HG02852 (cell line): Measurements from ENCODE around the gene ZNF521.
"Not testable (repeated sequence)": the region's sequence is repeated elsewhere in the genome, so short reads cannot be mapped to it uniquely, and the experiment has no call there.

Experiments
- ATAC-seq: cut with Tn5 transposase; IDR thresholded peaks from one replicate; pipeline ENCODE4 v1.9.1; 2021; ENCODE audit warnings: mild to moderate bottlenecking, moderate library complexity; ENCODE audit not compliant: unreplicated experiment

ZNF521 gene

DNA sequence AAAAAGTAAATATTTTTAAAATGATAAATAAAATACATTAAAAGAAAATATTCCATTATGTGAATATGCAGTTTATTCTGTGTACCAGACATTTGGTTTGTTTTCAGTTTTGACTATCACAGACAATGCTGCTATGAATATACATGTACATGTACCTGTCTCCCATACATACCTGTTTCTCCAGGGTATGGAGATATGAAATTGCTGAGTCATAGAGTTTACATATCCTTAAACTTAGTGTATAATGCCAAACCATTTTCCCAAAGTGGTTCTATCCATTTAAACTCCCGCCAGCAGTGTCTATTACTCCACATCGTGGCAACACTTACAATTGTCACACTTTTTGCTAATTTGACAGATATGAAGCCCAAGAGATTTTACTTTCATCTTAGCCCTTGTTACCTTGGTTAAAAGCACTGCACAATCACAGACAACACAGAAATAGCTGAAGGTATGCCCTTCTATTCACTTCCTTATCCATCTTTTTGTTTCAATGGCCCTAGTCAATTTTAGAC is 56.3 kb downstream of the ZNF521 start:
- ATAC-seq, result no peak

DNA sequence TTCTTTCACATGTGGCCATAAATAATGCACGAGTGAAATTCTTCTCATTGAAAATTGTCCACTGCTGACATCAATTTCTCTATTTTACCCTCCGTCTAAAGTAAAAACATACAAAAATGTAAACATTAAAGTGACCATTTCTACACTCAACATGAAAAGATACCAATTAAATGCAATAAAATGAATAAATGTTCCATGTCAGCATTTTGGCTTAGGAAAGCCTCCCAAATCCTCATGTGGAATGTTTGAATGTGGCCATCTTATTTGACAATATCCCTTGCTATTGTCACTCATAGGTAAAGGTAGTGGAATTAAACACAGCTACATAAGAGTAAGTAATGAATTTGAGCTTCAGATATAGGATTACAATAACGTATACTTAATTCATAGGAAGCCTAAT is 60.8 kb downstream of the ZNF521 start:
- ATAC-seq, result no peak

DNA sequence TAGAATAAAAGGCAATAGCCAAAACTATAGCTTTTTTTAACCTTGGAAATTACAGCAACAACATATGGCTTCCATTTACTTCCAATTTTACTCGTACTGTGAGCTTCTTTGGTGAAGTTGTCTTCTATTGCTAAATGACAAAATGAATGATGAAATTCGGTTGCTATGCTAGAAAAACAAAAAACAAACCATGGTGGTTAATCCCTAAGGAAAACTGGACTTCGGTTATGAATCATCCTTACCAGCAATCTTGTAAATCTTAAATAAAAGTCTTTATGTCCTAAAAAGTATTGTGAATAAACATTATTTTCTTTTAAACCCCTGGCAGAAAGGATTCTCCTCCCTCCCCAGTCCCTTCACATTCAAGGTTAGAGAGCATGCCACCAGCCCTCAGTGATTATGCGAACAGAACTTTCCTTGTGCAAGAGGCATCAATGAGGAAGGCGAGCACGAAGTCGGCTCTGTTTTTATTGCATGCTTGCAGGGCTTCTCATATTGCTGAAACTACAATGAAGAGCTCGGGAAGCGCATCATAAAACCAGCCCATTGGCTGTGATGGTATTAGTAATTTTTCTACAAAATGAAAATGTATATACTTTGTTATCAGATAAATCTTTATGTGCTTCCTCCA is 62.9 kb downstream of the ZNF521 start:
- ATAC-seq, result no peak

DNA sequence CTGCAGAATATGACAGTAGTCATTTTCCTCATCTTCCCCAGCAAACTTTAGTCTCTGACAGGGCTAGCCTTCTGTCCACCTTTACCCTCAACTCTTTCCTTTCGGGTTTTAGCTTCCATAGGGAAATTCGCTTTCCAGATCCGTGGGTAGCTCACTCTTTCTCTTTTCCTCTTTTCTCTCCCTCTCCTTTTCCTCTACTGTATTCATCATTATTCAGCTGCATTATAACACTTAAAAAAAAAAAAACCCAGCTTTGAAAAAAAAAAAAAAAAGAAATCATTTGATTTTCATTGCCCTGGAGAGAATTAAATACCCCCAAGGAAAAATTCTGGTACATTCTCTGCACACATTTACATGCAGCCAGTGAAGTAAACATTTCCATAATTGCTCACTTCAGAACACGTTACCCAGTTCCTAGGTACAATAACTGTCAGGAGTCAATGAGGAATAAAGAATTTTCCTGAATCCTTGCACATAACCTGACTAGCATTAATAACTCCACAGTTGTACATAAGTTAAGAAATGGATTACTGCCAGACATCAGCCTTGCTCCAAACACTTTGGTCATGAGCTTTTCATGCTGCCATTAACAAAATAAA is 63.5 kb downstream of the ZNF521 start:
- ATAC-seq, result no peak

DNA sequence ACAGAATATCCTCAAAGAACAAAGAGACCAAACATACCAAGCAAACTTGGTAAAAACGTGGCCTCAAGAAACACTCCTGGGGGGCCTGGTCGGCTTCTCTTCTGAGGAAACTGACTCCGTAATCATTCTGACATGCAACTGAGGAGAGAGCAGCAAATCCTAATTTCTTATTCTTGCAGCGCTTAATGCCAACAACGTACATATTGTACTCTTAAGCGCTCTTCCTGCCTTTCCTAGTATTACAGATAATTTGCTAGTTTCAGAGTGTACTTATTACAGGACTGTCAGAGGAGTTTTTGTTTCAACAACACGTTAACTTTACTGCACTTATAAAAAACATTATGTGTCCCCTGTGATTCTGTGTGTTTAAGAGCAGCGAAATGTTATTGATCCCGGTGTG is 64.9 kb downstream of the ZNF521 start:
- ATAC-seq, result no peak

DNA sequence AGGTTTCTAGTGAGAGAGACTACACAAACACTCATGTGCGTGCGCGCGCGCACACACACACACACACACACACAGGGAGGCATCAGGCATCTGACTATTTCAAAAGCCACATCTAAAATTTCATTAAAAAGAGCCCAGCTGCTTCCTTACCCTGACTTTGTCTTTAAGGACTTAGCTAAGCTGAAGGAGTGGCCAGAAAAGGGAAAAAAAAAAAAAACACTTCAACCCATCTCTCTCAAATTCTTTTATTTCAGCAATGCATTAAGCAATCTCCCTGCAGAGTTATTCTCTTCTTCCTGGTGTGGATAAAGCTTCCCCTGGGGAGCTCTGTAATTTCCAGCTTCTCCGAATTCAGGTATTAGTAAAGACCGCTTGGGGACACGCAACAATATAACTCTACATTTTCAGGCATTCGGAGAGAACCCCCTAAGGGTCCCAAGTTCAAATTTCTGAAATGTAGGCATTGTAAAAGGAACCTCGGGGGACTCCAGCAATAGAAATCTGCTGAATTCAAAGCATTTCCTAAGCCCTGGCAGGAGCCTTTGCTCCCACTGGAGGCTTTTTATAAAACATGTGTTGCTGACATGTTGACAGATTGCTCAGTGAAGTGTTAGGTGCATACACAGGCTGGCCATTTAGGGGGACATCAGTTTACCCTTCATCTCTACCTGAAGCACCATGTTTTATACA is 67.0 kb downstream of the ZNF521 start:
- ATAC-seq, result no peak

DNA sequence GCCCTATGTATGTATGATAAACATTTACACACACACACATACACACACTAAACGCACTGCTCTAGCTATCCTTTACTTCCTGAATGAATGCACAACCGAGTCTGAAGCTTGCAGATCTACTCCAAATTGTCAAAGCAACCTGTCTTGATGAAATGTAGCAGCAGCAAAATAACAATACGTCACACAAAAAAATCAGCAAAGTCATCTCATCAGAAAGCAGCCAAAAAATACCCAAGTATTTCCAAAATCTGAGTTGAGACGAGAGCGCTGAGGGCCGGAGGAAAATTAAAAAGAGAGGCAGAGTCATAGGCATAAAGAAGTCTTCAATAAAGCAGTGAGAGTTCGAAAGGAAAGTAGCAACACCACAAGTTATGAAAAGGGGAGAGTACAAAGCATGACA is 67.7 kb downstream of the ZNF521 start:
- no peak for ATAC-seq

DNA sequence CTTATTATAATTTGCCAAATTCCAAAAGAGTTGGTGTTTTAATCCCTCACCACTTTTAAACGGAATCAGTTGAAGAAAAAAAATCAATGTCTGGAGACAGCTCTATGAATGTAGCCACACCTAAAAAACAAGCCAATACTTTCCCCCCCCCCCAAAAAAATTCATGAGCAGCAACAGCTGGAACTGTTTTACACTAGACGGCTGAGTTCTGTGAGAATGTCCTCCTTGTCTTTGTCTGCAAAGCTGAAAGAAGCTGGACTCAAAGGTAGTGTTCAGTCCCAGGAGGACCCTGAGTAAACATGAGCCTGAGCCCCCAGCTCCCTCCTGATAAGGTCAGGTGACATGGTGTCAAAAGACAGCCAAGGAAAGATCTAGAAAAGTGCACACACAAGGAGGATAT is 68.2 kb downstream of the ZNF521 start:
- no peak for ATAC-seq

DNA sequence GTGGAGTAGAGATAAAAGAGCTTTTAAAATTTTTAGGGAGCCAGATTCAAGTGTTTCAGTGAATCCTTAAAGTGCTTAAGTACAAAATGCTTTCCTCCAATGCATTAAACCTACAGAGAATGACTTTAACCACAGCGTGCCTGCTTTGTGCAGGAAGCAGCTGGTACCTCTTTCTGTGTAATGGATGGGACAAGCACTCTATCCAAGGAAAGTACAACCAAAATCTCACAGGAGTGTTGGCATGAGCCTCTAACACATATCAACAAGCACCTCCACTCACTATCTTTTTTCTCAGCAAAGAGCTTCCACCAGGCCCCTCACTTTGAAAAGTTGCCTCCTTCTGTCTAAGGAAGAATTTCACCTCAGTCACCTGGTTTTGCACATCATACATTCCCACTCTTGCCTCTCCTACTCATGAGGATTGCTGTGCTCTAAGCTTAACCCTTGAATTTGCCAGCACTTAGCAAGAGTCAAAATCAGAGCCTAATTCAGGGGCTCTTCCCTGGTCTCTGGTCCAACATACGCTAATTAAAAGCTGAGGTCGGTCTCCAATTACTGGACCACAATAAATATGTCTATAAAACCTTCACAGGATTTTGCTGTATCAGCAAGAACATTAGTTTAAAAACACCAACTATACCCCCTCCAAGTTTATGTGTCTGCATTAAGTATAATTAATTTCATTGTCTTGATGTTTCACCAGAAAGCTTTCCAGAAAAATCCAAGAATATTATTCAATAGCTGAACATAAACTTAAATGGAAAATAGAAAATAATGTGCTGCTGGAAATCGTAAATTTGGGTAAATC is 68.9 kb downstream of the ZNF521 start:
- no peak for ATAC-seq

DNA sequence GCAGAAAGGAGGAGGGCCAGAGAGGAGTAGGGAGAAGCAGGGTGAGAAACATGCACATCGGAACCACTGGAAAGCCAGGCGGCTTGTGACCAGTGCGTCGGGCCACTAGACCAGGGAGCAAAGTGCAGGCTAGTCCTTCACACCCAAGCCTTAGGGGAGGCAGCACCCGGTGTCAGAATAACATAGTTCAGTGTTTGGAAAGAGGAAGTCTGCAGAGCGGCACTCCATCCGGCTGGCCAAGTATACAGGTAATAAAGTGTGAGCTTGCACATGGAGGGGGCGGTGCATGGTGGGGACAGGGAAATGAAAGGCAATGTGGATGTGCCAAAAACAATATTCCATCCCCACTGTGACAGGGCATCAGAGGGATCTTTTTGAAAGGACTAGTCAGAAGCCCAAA is 69.7 kb downstream of the ZNF521 start:
- ATAC-seq, result no peak

DNA sequence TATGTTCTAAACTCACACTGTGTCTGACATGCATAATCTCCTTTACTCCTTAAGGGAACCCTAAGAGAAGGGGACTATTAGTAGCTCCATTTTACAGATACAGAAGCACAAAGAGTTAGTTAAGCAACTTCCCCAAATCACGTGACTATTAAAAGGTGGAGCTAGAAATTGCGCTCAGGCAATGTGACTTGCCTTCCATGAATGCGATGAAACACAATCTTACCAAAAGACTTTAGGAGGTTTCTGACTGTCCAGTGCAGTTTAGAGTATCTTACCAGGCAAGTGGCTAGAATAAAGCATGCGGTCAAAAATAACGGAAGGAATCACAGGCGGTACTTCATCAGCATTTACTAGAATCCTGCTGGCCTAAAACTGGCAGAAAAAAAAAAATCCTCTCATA is 70.4 kb downstream of the ZNF521 start:
- ATAC-seq, result no peak

DNA sequence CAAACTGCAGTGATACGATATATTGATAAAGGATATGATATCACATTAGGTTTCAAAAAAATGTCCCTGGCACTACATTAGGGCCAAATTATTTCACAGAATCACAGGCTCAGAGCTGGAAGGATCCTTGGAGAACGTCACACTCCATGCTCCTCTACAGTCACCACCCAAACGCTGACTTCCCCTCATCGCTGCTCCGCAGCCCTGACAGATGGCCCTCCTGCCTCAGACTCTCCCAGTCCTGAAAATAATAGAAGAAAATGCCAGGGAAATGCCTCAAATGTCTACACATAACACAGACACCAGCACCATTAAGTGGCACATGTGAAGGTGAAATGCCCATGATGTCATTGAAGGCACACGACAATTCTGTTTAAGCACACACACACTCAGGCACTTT is 72.0 kb downstream of the ZNF521 start:
- no peak for ATAC-seq

DNA sequence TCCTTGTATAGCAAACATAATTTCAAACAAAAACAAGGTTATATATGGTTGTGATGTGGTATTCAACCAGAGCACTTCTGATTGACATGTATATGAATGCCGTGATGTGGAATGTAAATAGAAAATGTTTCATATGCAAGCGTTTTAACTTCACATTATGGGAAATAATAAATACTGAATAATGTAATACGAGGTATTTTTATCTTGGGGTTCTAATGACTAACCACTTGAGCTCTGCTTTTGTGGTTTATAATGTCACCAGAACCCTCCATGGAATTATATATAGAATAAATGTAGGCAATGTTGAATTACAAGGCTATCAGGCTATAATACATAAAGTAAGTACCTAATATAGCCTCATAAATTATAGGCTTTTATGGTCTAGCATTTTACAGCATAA is 72.4 kb downstream of the ZNF521 start:
- no peak for ATAC-seq

DNA sequence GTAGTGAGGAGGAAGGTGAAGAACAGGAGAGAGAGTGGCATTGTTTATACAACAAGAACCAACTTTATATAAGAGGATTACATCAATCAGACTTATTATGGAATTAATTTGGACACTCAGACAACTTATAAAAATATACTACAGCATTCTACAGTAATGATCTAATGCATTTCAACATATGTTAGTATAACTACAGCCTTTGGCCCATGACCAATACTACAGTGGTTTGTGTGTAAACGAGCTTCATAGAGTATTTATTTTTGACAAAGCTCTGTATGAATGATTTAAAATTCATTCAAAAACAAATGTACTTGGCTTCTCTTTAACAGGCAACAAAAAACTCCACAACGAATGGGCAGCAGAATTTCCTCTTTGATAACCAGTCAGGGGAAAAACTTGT is 72.8 kb downstream of the ZNF521 start:
- ATAC-seq, result no peak

DNA sequence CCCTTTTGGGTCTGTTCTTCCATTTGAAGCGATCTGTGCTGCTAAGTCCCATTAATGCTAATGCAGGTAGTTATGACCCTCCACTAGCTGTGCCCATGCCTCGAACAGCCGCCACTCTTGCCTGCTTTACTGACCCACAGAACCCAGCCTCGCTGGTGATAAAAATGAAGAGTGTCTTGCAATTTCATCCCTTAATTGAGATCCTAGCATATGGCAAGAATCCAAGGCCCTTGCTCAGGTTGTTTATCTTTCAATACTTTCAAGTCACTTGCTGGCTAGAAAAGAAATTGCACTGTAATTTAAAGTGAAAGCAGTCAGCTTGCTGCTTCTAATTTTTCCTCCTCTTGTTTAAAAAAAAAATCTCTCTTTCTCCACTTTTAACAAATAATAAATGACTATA is 73.6 kb downstream of the ZNF521 start:
- ATAC-seq, result no peak

DNA sequence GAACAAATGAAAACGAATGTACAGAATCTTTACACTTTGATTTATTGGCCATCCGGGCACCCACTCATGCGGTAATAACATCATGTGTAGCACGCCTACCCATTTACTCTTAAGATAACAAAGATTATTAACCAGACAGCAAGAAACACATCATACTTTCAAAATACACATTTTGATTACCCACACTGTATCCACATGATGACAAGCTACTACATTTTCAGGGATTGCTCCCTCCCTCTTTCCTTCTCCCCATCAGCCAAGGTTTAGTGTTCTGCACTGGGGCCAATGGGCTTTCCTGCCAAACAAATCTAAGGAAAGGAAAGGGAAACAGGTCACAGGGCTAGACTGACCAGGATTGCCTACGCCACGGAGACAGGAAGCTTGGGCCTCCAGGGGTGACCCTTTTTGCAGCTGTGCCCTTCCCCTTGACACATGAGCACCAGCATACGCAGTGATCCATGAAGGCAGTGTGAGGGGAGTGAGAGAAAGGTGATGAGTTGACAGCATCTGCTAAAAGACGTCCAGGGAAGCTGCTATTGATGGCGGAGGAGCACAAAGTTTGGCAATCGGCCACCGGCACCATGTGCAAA is 76.5 kb downstream of the ZNF521 start:
- ATAC-seq, result no peak

DNA sequence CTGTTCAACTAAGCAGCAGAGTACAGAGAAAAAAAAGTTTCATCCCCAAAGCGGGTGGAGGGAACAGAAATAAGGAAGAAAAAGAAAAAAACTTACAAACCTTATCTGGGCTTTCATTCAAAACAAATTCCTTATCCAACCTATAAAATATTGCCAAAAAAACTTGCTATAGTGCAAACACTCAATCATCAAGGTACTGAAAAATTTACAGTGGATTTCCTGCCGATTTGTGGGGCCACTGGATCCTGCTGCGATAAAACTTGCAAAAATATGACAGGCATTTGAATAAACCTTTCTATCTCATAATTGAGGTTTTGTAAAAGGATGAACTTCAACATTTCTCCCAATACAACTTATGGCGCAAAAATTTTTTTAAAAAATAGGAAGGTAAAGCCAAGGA is 77.0 kb downstream of the ZNF521 start:
- ATAC-seq, result no peak

DNA sequence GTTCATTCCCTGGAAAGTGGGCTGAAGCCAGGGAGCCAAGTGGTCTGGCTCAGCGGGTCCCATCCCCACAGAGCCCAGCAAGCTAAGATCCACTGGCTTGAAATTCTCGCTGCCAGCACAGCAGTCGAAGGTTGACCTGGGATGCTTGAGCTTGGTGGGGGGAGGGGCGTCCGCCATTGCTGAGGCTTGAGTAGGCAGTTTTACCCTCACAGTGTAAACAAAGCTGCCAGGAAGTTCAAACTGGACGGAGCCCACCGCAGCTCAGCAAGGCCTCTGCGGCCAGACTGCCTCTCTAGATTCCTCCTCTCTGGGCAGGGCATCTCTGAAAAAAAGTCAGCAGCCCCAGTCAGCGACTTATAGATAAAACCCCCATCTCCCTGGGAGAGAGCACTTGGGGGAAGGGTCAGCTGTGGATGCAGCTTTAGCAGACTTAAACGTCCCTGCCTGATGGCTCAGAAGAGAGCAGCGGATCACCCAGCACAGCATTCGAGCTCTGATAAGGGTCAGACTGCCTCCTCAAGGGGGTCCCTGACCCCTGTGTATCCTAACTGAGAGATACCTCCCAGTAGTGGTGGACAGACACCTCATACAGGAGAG is 84.9 kb downstream of the ZNF521 start:
- not testable (repeated sequence) for ATAC-seq

DNA sequence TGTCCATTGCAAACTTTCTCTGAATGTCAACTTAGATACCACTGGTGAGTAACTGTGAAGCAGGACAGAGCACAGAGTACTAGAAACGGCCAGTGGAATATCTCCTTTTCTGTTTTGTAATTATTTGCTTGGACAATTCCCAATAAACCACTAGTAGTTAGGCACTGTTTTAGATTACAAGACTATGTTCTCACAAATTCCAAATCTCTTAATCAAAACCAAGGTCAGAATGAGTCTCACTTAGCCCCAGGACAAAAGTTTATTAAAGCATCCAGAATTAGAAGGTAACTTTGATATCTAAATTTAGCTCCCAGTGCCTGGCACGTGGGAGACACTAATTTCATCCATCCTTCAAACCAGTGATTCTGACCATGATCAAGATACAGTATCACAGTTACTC is 89.0 kb downstream of the ZNF521 start:
- no peak for ATAC-seq

DNA sequence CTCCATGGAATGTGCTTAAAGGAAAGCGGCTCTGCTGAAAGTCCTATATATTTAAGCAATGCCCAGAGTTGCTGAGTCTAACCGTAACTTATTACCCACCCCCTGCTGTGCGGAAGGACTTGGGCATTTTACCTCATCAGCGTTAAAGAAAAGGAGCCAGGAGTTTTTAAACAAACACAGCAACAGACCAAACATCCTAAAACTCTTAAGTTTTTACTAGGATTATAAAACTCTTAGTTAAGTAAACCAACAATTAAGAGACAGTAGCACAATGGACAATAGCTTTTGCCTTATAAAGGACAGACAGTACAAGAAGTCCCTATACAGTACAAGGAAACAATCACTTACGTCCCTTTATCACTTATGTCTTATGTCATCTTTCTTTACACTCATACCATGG is 90.2 kb downstream of the ZNF521 start:
- ATAC-seq, result no peak

DNA sequence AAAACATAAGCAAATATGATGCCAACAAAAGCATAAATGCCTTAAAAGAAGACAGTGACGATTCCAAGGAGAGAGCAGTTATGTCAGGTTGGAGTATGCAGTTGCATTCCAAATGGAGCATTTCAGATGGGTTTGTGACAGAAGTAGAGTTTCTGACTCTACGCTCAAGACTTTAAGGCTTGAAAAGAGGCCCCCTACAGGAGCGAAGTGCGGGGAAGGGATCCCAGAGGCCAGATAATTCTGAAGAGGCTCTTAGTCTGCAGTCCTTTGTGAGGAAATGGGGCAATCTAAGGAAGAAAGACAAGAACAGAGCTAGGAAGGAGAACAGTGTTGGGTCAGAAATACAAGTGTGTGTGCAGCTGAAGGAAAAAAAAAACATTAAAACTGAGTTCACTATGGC is 95.5 kb downstream of the ZNF521 start:
- ATAC-seq, result no peak
